Measurements from ENCODE around the gene CFAP58.

DNA sequence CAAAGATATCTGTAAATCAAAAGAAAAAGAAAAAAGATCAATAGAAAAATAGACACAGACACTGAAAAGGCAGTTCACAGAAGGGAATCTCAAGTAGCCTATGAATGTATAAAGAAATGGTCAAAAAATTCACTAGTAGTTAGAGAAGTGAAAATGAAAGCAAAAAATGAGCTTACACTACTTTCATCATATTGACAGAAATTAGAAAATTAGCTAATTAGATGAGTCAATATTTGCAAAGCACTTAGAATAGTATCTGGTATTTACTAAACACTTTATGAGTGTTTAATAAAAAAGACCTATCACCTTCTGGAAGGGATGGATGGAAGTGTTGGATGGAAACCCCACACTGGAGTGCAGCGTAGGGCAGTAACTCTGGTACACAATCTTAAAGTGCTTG lies 1.7 kb upstream of the CFAP58 start:
- TF ChIP-seq TAF1 (IDR thresholded peaks at IDR 0.05; ENCODE audit: borderline replicate concordance, low read depth, low read length) (no peak), POLR2AphosphoS5 (IDR thresholded peaks at IDR 0.05; ENCODE audit: low read depth, low read length) (no peak)

Measured in GM12892 (cell line).